Activated gamma-delta T cell treated with Interleukin-2 at 50 U/mL for 16 hours (primary cell): ENCODE measurements around the gene NR1D1.

Experiments
- DNase-seq: peaks from one replicate; pipeline ENCODE4 v3.0.0-alpha.2; 2020

NR1D1 gene

DNA sequence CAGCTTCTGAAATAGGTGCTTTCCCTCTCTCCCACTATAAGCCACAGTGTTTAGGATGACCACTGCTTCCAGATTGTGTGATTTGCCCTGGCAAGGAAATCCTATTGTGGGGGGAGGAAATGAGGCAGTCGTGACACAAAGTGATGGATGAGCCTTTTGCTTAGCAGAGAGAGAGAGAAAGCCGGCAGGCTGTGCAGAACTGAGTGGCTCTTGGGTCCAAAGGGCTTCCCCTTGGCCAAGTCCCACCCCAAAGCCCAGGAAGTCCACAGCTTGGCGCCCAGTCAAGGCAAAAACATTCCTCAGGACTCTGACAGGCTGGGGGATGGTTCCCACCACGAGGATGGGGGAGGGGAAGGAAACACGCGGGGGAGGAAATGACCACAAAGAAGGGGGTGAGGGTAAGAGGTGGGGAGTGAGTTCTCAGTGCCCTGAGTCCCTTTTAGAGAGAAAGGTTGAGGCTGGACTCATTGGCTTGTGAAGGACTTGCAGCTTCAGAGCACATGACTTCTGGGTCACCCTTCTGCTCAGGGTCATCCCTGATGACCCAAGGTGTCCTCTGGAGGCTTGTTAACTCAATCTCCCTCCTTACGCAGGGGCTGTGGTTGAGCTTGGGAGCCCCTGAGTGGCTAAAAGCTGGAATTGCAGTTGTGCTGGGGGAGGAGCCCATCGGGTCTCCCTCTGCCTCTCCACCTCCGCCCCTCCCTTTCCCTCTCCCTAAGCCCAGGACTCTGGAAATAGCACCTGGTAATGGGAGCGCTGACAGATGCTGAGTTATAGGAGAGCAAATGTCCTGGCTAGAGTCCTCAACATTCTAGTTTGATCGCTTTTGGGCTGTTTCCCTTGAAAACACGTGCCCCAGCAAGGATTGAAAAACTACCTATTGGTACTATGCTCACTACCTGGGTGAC is 11.1 kb upstream of the NR1D1 start:
- DNase-seq = peak; percentile 59

DNA sequence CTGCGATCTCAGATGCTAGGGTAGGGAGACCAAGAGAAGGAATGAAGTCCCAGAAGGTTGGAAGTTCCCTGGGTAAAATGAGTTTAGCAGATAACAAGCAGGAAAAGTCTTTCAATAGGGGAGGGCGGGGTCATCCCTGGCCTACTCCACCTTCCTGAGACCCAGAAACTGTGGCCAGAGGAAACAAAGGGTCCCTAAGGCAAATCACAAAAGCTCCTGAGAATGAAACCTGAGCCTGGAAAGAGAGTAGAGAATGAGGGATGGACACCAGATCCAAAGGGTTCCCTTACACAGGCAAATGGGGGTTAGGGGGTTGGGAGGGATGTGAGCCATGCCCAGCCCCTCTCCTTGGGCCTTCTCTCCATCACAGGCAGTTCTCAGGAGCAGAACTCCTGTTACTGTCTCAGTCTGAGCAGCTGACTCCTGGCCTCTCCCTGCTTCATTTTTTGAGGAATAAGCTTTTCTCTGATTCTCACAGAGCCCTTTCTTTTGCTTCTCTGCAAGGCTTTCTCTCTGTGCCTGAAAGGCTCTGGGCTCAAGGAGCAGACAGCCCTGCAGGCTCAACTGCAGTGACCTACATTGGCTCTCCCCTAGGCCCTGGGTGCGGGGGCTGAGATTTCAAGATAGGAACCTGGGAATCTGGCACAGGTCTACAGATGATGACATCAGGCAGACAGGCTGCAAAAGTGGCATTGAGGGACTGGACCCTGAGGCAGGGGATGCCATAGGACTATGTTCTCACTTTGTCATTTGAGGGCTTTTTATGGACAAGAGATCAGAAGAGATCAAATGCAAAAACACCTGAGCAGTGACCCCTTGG is 9.8 kb upstream of the NR1D1 start:
- DNase-seq = no peak

DNA sequence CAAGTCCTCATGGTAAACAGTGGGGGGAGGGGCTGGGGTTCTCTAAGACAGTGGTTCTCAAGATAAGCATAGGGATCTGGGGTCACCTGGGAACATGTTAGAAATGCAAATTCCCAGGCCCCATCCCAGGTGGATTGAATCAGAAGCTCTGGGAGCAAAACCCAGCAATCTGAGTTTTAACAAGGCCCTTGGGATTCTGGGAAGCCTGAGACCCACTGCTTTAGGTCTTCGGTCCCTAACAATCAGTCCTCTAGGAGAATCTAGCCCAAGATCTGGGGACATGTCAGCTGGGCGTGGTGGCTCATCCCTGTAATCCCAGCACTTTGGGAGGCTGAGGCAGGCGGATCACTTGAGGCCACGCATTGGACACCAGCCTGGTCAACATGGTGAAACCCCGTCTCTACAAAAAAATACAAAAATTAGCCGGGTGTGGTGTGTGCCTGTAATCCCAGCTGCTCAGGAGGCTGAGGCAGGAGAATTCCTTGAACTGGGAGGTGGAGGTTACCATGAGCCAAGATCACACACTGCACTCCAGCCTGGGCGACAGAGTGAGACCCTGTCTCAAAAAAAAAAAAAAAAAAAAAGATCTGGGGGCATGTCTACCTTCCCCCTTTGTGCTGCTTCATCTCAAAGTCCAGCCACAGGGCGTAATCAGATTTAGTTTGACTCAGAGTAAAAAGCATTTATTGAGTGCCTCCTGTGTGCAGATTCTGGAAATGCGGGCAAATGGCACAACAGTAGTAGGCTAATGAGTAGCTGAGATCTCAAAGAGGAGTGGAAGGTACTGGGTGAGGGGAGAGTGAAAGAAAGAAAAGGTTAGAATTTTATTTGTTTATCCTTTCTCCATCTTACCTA is 8.8 kb upstream of the NR1D1 start:
- no peak for DNase-seq

DNA sequence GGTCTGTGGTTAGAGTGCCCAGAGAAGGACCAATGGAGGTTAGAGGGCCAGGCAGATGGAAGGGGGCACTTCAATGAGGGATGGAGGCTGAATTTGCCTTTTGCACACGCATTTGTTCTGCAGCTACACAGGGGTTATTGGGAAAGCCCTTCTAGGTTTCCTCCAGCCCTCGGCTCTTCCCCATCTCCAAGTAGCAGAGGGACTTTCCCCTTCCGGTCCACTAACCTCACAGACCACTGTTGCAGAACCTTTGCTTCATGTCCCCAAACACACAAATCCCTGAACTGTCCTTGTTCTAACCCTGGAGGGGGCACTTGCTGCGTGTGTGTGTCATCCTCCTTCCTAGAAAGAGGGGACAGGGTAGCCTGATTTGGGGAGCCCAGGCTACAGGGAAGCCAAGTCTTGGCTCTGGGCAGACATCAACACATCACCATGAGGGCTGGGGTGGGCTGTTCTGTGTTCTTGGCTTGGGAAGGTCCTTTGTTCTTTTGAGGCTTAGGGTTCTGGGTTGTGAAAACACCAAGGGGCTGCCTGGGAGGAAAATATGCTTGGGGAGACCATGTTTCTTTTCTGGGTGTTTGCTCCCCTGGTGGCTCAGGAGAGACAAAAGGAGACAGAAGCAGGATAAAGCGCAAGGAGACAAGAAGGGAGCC is 7.3 kb upstream of the NR1D1 start:
- DNase-seq = no peak

DNA sequence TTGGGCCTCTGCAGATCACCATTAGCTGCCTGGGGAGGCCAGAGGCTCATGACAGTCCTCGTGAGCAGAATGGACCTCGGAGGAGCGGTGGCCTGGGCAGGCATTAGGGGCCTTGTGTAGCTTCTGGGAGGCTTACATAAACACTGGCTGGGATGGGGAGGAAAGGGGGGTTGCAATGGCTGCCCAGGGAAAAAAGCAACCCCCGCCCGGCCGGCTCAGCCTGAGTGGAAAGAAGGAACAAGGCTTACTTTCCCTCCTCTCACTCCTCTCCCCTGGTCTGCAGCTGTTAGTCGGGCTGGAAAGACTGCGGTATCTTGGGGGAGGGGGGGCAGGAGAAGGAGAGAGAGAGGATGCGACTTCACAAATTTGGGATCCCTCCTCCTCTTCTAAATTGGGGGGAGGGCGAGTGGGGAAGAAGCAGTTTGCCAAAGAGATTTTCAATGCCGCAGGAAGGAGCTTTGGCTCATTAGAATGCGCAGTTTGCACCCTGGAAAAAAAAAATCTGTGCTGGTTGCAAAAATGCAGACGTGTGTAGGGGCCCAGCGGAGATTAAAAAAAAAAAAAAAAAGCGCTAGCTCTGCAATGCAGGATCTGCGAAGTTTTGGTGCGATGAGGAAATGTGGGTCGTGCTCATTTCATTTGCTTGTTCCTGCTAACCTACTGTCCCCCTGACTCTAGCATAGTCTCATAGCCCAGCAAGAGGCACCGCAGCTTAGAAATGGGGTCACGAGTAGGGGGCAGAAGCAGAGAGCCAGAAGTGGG is 6.6 kb upstream of the NR1D1 start:
- DNase-seq = no peak

DNA sequence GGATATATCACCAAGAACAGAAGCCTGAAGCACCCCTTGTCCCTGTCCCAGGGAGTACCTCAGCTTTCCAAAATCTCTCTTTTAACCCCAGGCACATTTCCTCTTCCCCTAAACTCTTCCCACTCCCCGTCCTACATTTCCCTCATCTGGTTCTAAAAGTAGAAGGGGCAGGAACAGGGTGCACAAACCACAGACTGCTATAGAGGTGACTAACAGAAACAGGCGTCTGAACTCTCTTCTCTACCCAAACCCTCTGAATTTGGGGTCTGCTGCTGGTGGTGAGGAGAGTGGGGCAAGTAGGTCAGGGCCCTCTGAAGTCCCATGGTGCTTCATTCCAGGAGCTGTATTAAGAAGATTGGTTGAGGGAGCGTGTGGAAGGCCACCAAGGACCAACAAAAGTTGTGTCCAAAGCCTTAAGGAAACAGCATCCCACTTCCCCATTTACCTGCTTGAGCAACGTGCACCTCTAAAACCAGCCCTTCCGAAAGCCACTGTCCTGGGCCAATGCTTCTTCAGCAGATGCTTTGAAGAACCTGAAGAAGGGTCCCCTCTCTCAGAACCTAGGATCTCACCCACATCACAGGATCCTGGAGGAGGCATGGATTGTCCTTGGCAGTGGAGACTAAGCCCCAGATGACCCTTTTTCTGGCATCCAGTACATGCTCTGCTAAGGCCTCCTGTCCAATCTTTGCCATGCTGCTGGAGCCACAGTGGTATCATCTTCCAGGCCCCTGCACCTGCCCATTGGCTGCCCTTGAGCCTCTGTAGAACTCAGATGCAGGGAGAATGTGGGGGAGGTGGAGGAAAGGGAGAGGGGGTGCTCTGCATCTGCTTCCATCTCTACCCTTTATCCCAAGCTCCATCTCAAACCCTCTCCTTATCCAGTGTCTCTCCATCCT is 5.7 kb upstream of the NR1D1 start:
- DNase-seq = no peak

DNA sequence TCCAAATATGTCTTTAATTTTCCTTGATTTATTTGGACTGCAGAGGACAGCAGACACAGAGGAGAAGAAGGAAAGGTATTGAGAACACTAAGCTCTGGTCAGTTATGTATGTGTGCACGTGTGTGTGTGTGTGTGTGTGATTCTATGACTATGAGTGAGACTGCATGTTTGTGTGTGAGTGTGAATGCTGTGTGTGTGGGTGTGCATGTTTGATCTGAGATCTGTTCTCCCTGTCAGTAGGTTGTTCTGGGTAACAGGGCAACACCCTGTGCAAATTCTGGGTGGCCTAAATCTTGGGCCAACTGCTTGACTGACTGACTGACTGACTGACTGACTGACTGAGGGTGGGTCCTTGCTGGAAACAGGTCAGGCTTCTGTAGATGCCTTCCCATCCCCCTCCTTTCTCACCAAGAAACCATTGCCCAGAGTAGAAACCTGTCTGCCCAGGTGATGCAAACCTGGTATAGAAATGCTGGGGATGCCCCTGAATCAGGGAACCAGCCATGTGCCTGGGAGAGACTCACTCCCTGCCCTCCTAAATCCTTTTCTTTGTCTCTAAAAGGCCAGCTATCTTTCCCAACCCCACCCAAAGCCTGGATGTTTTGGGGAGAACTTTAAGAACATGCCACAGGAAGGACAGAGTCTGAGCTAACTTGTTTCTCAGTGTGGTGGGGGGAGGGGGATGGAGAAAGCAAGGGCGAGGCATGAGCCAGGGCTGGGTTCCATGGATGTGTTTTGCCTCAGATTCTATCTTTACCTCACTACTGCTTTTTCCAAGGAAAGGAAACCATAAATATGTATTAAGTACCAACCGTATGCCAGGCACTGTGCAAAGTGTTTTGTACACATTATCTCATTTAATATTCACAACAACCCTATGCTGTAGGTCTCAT is 4.5 kb upstream of the NR1D1 start:
- no peak for DNase-seq

DNA sequence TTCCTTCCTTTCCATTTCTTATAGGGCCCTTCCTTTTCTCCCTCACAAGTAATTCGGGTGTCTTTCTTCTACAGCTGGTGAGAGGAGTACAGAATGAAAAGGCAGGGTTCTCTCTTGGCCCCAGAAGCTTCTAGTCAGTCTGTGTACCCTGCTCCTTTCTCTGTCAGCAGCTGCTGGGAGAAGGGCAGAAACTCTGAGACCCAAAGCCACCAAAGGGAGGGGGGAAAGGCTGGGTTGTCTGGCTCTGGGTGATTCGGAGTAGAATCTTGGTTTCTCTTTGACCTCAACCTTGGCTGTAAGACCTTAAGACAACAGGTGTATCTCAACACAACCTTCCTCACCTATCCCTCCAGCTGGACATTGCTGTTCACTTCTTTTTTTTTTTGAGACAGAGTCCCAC is 3.3 kb upstream of the NR1D1 start:
- DNase-seq = no peak

DNA sequence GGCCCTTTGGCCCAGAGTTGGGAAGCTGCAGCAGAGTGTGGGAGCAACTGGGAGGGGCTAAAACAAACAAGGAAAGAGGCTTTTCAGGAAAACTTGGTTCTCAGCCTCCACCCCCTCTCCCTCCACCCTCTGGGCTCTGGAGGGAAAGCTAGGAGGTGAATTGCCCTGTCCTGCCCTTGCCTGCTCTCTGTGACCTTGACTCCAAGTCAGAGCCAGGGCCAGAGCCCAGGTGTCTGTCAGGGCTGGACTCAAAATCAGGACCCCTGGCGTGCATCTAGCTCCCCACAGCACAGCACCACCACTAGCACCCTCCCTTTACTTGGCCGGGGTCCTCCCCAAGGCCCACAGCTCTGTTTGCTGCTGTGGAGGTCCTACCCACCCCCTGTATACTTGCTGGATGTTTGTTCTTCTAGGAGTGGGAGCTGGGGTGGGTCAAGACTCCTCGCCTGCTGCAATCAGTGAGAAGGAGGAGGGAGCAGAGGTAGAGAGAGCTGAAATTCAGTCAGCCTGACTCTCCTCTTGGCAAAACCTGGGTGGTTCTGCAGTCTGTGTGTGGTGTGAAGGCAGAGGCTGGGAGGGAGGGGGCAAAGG is 2.8 kb upstream of the NR1D1 start:
- DNase-seq = no peak

DNA sequence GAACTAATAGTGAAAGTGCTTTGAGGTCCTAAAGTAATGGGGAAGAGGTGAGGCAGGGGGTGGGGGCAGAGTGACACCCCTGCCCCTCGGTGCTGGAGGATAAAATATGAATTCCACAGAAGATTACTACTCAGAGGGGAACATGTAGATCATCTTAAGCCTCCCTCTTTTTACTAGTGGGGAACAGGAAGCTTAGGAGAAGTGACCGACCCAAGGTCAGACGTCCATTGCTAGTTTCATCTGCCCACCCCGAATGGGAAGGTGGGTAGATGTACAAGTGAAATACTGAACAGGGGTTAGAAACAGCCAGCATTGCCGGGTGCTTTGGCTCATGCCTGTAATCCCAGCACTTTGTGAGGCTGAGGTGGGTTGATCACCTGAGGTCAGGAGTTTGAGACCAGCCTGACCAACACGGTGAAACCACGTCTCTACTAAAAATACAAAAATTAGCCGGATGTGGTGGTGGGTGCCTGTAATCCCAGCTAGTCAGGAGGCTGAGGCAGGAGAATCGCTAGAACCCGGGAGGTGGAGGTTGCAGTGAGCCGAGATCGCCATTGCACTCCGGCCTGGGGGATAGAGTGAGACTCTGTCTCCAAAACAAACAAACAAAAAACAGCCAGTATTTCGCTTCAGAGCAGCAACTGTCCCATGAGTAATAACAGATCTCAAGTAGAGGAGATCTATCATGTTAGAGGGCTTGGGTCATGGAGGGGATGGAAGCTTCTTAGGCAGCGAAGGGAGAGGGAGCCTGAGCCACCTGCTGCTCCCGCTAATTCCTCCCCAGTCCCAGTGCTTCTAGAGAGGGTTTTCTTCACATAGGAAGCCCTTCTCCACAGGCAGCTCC is 1.2 kb upstream of the NR1D1 start:
- no peak for DNase-seq

DNA sequence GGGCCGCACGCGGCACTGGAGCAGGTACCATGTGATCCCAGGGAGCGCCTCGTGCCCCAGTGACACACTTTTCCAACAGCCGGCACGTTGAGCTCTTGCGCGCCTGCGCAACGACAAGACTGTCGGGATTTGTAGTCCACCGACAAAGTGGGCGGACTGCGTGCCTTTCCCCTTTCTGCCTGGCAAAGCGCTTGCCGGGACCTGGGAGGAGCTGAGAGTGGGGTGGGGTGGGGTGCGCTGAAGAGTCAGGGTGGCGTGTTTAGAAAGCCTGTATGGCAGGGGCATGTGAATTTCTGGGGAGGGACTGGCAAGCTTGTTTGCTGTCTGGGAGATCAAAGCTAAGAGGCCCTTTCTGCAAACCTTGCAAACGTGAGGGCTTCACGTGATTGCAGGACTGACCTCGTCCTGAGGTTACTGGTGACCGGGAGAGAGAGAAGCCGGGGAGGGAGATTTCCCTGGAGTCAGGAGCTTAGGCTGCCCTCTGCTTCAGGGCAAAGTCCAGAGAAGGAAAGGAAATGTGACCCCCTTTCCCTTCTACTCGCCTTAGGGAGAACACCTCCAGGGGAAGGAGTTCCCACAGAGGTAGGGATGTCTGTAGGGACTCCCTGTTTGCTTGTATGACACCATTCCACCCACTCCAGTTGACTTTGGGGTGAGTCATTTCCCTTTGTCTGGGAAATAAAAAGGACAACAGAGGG is 429 bp upstream of the NR1D1 start:
- DNase-seq = peak; percentile 83

DNA sequence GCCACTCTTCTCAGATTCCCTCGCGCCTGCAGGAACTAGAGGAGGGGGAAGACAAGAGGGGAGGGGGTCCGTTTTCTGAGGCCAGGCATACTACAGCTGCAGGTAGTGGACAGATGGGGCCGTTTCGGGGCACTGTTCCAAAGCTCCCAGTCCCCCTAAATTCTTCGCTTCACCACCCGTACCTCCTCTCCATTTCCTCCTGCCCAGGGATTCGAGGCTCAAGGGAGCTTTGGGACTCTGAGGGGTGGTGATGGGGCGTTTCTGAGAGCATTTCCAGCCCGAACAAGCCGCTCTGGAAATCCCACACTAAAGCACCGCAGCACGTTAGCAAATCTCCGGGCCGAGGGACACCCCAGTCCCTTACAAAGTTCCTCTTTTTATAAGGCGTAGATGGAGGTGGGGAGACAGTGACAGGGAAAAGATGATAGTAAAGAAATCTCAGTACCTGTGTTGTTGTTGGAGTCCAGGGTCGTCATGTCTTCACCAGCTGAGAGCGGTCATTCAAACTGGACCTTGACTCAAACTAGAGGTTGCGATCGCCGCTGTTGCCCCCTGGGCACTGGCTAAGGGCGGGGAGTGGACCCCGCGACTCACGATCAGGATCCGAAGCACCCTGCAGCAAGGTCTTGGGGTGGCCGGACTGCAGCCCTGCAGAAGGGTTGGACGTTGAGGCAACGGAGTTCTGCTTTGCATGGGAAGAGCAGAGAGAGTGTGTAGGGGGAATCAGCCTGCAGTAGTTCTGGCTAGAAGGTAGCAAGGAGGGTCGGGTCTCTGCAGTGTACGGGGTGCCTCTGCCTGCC is 570 bp downstream of the NR1D1 start:
- DNase-seq = no peak

DNA sequence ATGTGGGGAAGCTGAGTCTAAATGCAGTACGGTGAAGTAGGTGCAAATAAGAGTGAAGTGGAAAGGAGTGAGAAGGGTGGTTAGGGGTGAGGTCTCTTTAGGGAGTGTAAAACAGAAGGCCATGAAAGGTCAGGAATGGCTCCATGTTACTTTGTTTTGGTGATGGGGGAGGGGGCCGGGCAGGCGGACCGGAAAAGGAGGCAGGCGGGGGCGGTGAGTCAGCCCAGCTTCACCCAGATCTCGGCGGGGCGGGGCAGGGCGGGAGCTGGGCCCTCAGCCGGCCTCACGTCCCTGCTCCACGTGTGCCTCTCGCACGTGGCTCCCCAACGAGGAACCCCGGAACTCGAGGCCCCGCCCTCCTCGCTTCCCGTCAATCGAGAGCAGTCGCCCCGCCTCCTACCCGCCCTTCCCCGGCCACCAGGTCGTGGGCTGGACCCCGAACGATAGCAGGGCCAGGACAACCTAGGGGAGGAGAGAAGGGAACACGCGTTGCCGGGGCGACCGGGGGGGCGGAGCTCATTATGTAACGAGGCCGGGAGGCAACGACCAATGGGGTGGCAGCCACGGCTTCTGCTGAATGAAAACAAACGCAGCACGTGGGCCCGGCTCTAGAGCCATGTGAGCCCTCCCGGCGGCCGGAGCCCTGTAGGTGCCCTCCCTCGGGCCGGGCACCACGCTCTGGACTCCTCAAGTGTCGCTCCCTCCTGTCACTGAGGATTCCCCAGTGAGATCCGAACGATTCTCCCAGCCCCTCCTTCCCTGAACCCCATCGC is 1.4 kb downstream of the NR1D1 start:
- DNase-seq = peak; percentile 99

DNA sequence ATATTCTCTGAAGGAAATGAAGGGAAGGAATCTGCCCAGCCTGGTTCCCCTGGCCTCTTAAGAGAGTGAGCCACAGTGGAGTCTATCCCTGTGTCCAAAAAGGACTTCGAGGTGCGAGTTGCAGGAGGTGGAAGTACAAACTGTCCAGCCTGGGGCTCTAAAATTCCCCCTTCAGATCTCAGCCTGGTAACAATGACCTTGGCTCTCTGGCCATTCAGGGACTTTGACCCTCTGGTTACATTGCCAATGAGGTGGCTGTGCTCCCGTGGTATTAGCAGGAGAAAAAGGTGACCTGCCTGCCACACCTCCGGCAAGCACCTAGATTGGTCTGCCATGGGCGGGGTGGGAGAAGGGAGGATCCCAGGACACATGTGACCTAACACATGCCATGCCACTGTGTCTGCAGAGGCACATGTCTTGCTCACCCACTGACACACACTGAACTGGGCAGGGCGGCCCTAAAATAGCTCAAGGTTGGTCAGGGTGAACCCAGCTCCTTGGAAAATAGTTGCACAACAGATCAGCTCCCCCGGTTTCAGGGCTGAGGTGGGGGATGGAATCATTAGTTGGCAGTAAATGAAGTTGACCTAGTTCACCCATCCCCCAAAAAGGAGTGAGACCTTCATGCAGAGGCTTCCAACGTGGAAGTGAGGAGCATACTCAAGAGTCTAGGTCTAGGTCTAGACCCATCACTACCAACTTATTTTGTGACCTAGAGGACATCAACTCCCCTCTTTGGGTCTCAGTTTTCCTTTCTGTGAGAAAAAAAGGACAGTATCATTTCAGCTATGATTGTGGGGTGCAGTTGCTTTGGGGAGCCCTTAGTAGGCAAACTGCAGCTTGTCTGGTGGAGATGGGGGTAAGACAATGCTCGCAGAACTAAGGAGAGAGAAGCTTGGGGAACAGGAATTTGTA is 2.2 kb downstream of the NR1D1 start:
- DNase-seq = no peak

DNA sequence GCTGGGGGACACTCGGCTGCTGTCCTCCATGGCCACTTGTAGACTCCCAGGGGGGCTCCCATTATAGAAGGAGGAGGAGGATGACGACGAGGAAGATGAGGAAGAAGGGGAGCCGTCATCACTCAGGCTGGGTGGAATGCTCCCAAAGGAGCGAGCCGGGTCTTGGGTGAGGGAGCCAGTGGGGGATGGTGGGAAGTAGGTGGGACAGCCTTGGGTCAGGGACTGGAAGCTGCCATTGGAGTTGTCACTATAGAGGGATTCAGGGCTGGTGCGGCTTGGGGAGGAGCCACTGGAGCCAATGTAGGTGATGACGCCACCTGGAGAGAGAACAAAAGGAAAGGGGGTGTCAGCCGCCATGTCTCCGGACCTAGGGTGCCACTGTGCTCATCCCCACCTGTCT is 3.3 kb downstream of the NR1D1 start:
- DNase-seq = no peak
